Ovary (tissue), 9 donors: Measurements from ENCODE around the gene HCAR2. TPM values are rescaled to one million over a fixed set of nuclear protein-coding genes. Genes with fewer than 3 reads are reported as not detected.

Source experiments
- DNase-seq, 5 donors: peaks; one replicate each; pipeline ENCODE4 v3.0.0-alpha.2; 2019 to 2020
- H3K27ac ChIP-seq, 2 donors: fragments of 200-600 bp; one replicate each; pipeline versions ENCODE4 v1.5.1 to v1.8.0; 2019 to 2022
- H3K27me3 ChIP-seq: fragments of 200-600 bp; one replicate; pipeline ENCODE4 v1.8.0; 2022
- H3K36me3 ChIP-seq: fragments of 200-600 bp; sonication (generic); one replicate; pipeline ENCODE4 v1.5.1; 2019
- H3K4me1 ChIP-seq: one replicate; pipeline ENCODE4 v1.8.1; 2013; ENCODE audit warnings: mild to moderate bottlenecking, moderate library complexity; ENCODE audit not compliant: insufficient read depth
- H3K4me3 ChIP-seq: fragments of 200-600 bp; sonication (generic); one replicate; pipeline ENCODE4 v1.5.1; 2017
- H3K9me3 ChIP-seq, 2 donors: fragments of 200-600 bp in 1 of 2; sonication (generic) in 1 of 2; one replicate each; pipeline versions ENCODE4 v1.5.1 to v1.8.1; 2013 to 2019; ENCODE audit warnings: mild to moderate bottlenecking in 1 of 2, moderate library complexity in 1 of 2
- EP300 ChIP-seq: sonication (generic); formaldehyde crosslinking; IDR thresholded peaks from one replicate; pipeline ENCODE4 v1.6.1; 2017; ENCODE audit warnings: antibody characterized with exemption
- POLR2A ChIP-seq: fragments of 450-650 bp; IDR thresholded peaks from one replicate; pipeline ENCODE4 v1.6.1; 2017; ENCODE audit warnings: antibody characterized with exemption, mild to moderate bottlenecking, moderate library complexity
- WGBS, 3 donors: extraction: QIAGEN DNeasy Blood & Tissue Kit in 1 of 3; methylation state at CpG; one replicate each; pipeline versions ENCODE4 v1.1.5 to v1.1.7; 2013 to 2017; 5-methylcytosine and 5-hydroxymethylcytosine counted together
- intact Hi-C, 4 donors: fragments of 100-400 bp; cut with DNase I; formaldehyde crosslinking; loops; one replicate each; pipeline versions ENCODE4 v1.11.0 to v1.15.1; 2022 to 2023
- polyA plus RNA-seq, 2 donors: library from polyadenylated mRNA; stranded (reverse); fragments of 200-250 nt in 1 of 2; fragments of 350-450 nt in 1 of 2; fragmentation: Illumina TruSeq in 1 of 2; extraction: RNeasy Lipid Tissue Mini Kit (QIAGEN cat#74804) in 1 of 2; gene quantifications; one replicate each; pipeline ENCODE4 v1.2.3, GENCODE V29; 2013 to 2014
- small RNA-seq: library from RNA; depleted of rRNA; stranded (forward); fragments of <200 nt; gene quantifications from one replicate; pipeline ENCODE3, GENCODE V24; 2016
- total RNA-seq, 7 donors: library from RNA; depleted of rRNA in 2 of 7; stranded (reverse); fragments of >200 nt in 2 of 7; fragmentation: NEBNext Ultra II Directional in 3 of 7; extraction: Animal tissue kit (Norgen Biotek cat#: 25700) in 3 of 7; gene quantifications; one replicate each; pipeline versions ENCODE4 v1.1.0 to v1.2.4, GENCODE V29; 2016 to 2023
- TF ChIP-seq, protein P1 (sequence below), 3 donors: fragments of 450-650 bp in 2 of 3; fragments of 200-600 bp in 1 of 3; IDR thresholded peaks; one replicate each; pipeline versions ENCODE4 v1.5.1 to v1.8.0; 2016 to 2022; ENCODE audit warnings: antibody characterized with exemption in 3 of 3, mild to moderate bottlenecking in 1 of 3
- donor health status: DM: no; HTN: no; CAD: no; lungs with moderate emphysema.
- donor health status: DM: no; HTN: no; CAD: no.
- donor health status: Bipolar disorder and iron deficiency.
- donor health status: DM: yes; HTN: yes; CAD: no.
- donor health status: DM: no; HTN: no; CAD: no.
- donor health status: DM: yes; HTN: yes; CAD: no.

HCAR2 gene
- total and polyA plus RNA-seq, 9 donors = 0.04 to 0.28 (median 0.19) TPM; not detected in 5

DNA sequence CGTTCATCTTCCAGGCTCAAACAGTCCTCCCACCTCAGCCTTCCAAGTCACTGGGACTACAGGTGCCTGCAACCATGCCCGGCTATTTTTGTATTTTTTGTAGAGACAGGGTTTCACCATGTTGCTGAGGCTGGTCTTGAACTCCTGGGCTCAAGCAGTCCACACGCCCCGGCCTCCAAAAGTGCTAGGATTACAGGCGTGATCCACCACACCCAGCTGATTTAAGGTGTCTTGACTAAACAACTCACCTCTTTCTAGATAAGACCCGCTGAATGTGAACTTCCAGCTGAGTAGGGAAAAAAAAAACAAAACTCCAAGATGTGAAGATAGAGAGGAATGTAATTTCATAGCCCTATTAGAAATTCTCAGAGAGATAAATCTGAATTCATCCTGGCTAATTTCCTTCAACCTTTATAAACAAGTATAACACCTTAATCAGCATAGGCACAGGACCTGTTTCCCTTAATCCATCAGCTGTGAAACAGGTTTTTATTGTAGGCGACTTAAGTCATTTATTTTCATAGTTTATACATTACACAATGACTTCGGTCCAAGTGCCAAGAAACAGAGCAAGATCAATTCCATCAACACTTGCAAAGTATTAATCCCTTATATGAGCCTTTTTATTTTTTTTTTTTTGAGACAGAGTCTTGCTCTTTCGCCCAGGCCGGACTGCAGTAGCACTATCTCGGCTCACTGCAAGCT is 51.5 kb downstream of the HCAR2 start:
- Histone ChIP-seq H3K9me3 (no peaks in the 10 kb centered on the region), H3K27ac (no peak overlapping the region), H3K27me3 (no peaks in the 10 kb centered on the region), H3K36me3 (no peaks in the 10 kb centered on the region), H3K4me1 (no peaks in the 10 kb centered on the region), H3K4me3 (no peak overlapping the region)
- DNase-seq = no peak
- no peak for TF ChIP-seq POLR2A
- TF ChIP-seq, protein P1, sequence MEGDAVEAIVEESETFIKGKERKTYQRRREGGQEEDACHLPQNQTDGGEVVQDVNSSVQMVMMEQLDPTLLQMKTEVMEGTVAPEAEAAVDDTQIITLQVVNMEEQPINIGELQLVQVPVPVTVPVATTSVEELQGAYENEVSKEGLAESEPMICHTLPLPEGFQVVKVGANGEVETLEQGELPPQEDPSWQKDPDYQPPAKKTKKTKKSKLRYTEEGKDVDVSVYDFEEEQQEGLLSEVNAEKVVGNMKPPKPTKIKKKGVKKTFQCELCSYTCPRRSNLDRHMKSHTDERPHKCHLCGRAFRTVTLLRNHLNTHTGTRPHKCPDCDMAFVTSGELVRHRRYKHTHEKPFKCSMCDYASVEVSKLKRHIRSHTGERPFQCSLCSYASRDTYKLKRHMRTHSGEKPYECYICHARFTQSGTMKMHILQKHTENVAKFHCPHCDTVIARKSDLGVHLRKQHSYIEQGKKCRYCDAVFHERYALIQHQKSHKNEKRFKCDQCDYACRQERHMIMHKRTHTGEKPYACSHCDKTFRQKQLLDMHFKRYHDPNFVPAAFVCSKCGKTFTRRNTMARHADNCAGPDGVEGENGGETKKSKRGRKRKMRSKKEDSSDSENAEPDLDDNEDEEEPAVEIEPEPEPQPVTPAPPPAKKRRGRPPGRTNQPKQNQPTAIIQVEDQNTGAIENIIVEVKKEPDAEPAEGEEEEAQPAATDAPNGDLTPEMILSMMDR (IDR thresholded peaks at IDR 0.05) = no peak
- TF ChIP-seq EP300 = no peak
- WGBS, 3 donors = 64 to 72% (median 67%) methylated on average over 11 of the region's 11 CpGs
- intact Hi-C loops = loop anchor here in 1 of 4 donors (10.0 kb wide), 1 partner anchor 83 kb away; the partner anchor contains the start of gene HCAR1

Small RNA genes lying within 50 kb of the gene (small RNA-seq; reads per million reads assigned to genes)
- not detected for gene AC026333.2

Other genes with a start within 250 kb of the HCAR2 start
- gene ZCCHC8, start 202.4 kb downstream of the HCAR2 start, total RNA-seq = 10 to 100 TPM; 18.0 to 31.8 (median 22.7) TPM
- 10 to 100 TPM; 19.0 to 24.9 TPM for gene ZCCHC8, start 202.4 kb downstream of the HCAR2 start, polyA plus RNA-seq
- 10 to 100 TPM; 54.1 to 74.6 (median 62.7) TPM for gene RSRC2, start 176.4 kb downstream of the HCAR2 start, total RNA-seq
- 10 to 100 TPM; 62.0 to 90.7 TPM for gene RSRC2, start 176.4 kb downstream of the HCAR2 start, polyA plus RNA-seq
- 10 to 100 TPM in 4 of 7 donors, 1 to 10 TPM in 3; 6.8 to 15.9 (median 11.3) TPM for gene KNTC1, start 176.1 kb downstream of the HCAR2 start, total RNA-seq
- gene KNTC1, start 176.1 kb downstream of the HCAR2 start, polyA plus RNA-seq = 1 to 10 TPM; 4.7 to 7.2 TPM
- under 1 TPM in 2 of 7 donors, not detected in 5; 0.10 to 0.30 TPM for gene HCAR3, start 13.5 kb upstream of the HCAR2 start, total RNA-seq
- under 1 TPM; 0.05 to 0.23 TPM for gene HCAR3, start 13.5 kb upstream of the HCAR2 start, polyA plus RNA-seq
- gene HCAR1, start 27.5 kb upstream of the HCAR2 start, total RNA-seq = 1 to 10 TPM in 1 of 7 donors, under 1 TPM in 5, not detected in 1; 0.10 to 2.6 (median 0.53) TPM
- gene HCAR1, start 27.5 kb upstream of the HCAR2 start, polyA plus RNA-seq = 1 to 10 TPM in 1 of 2 donors, under 1 TPM in 1; 0.21 to 1.1 TPM
- 10 to 100 TPM; 13.0 to 34.0 (median 27.7) TPM for gene DENR, start 49.5 kb upstream of the HCAR2 start, total RNA-seq
- gene DENR, start 49.5 kb upstream of the HCAR2 start, polyA plus RNA-seq = 10 to 100 TPM; 18.3 to 35.5 TPM
- gene CCDC62, start 71.2 kb upstream of the HCAR2 start, total RNA-seq = under 1 TPM; 0.11 to 0.51 (median 0.30) TPM
- under 1 TPM; 0.07 to 0.15 TPM for gene CCDC62, start 71.2 kb upstream of the HCAR2 start, polyA plus RNA-seq
- gene HIP1R, start 132.1 kb upstream of the HCAR2 start, total RNA-seq = 10 to 100 TPM in 5 of 7 donors, 1 to 10 TPM in 2; 9.0 to 20.2 (median 10.4) TPM
- gene HIP1R, start 132.1 kb upstream of the HCAR2 start, polyA plus RNA-seq = 10 to 100 TPM in 1 of 2 donors, 1 to 10 TPM in 1; 1.4 to 11.5 TPM
- 10 to 100 TPM; 11.1 to 44.3 (median 13.2) TPM for gene VPS37B, start 192.8 kb upstream of the HCAR2 start, total RNA-seq
- gene VPS37B, start 192.8 kb upstream of the HCAR2 start, polyA plus RNA-seq = 10 to 100 TPM in 1 of 2 donors, 1 to 10 TPM in 1; 9.5 to 12.1 TPM